Stimulated activated memory B cell treated with anti-CD40 and anti-IgM and Interleukin-4, amounts not matched to agents 10 μg/mL and 1 μg/mL and 100 μg/mL, for 72 hours (primary cell): Measurements from ENCODE around the gene BDH2.
A peak's percentile ranks its signal among the peaks of the same experiment; 100 is the strongest.

Source experiments
- ATAC-seq: fragments of 150-1000 bp; cut with Tn5 transposase; 2 replicates; pipeline ENCODE4 v1.10.0; 2021
- H3K27ac Mint-ChIP-seq: one replicate; pipeline ENCODE4 v1.8.0; 2022; ENCODE audit warnings: mild to moderate bottlenecking, mixed read lengths
- H3K27me3 Mint-ChIP-seq: one replicate; pipeline ENCODE4 v1.8.0; 2022; ENCODE audit warnings: mixed read lengths
- H3K36me3 Mint-ChIP-seq: one replicate; pipeline ENCODE4 v1.8.0; 2022; ENCODE audit warnings: mixed read lengths
- H3K4me1 Mint-ChIP-seq: one replicate; pipeline ENCODE4 v1.8.0; 2022; ENCODE audit warnings: mixed read lengths
- H3K4me3 Mint-ChIP-seq: one replicate; pipeline ENCODE4 v1.8.0; 2022; ENCODE audit warnings: mild to moderate bottlenecking, moderate library complexity, mixed read lengths
- H3K9me3 Mint-ChIP-seq: one replicate; pipeline ENCODE4 v1.8.0; 2022; ENCODE audit warnings: mixed read lengths

The BDH2 gene

GRCh38 chr4:103099691-103100392 lies at the start of gene BDH2:
BDH2 (minus strand) TSS chr4:103099834; CDS start chr4:103096254, 3,580 bp downstream.
- Mint-ChIP-seq H3K36me3 (no peaks in the 10 kb centered on the region), H3K27me3 (no peaks in the 10 kb centered on the region), H3K4me3 (peak within 1 kb of the TSS; percentile 80), H3K9me3 (no peaks in the 10 kb centered on the region), H3K27ac (peak within 1 kb of the TSS; percentile 87), H3K4me1 (peaks cover 15% of the 10 kb centered on the region)
- ATAC-seq: peak; percentile 96

- H3K36me3 Mint-ChIP-seq: peaks cover 4% of the 10 kb centered on the region
- H3K4me3 Mint-ChIP-seq: no peak overlapping the region
- H3K4me1 Mint-ChIP-seq: peaks cover 14% of the 10 kb centered on the region
- H3K27me3 Mint-ChIP-seq: no peaks in the 10 kb centered on the region
- H3K9me3 Mint-ChIP-seq: no peaks in the 10 kb centered on the region
- H3K27ac Mint-ChIP-seq: no peak overlapping the region
- no peak for ATAC-seq
Measured at GRCh38 chr4:103144926-103145325, 45.3 kb upstream of the BDH2 start.

GRCh38 chr4:103137446-103137827 lies 37.8 kb upstream of the BDH2 start:
- Mint-ChIP-seq H3K36me3 (peaks cover 5% of the 10 kb centered on the region), H3K27me3 (no peaks in the 10 kb centered on the region)

GRCh38 chr4:103136671-103137445 lies 37.2 kb upstream of the BDH2 start:
- H3K9me3 Mint-ChIP-seq: no peaks in the 10 kb centered on the region
- no peak overlapping the region for H3K4me3 Mint-ChIP-seq
- no peaks in the 10 kb centered on the region for H3K27me3 Mint-ChIP-seq
- peaks cover 4% of the 10 kb centered on the region for H3K4me1 Mint-ChIP-seq
- peaks cover 5% of the 10 kb centered on the region for H3K36me3 Mint-ChIP-seq
- H3K27ac Mint-ChIP-seq: no peak overlapping the region
- ATAC-seq: no peak

More at GRCh38 chr4:103137446-103137827, 37.8 kb upstream of the BDH2 start:
- no peak overlapping the region for H3K4me3 Mint-ChIP-seq
- no peak for ATAC-seq
- peaks cover 4% of the 10 kb centered on the region for H3K4me1 Mint-ChIP-seq
- H3K27ac Mint-ChIP-seq: no peak overlapping the region
- no peaks in the 10 kb centered on the region for H3K9me3 Mint-ChIP-seq

GRCh38 chr4:103129174-103129573 lies 29.5 kb upstream of the BDH2 start:
- Mint-ChIP-seq H3K36me3 (peaks cover 24% of the 10 kb centered on the region), H3K27me3 (no peaks in the 10 kb centered on the region), H3K27ac (no peak overlapping the region), H3K9me3 (peaks cover 13% of the 10 kb centered on the region), H3K4me1 (no peaks in the 10 kb centered on the region), H3K4me3 (no peak overlapping the region)
- ATAC-seq: no peak

- H3K27me3 Mint-ChIP-seq: no peaks in the 10 kb centered on the region
- H3K4me1 Mint-ChIP-seq: no peaks in the 10 kb centered on the region
- H3K36me3 Mint-ChIP-seq: peaks cover 24% of the 10 kb centered on the region
- H3K4me3 Mint-ChIP-seq: no peak overlapping the region
- H3K9me3 Mint-ChIP-seq: peaks cover 13% of the 10 kb centered on the region
- H3K27ac Mint-ChIP-seq: no peak overlapping the region
- no peak for ATAC-seq
Measured at GRCh38 chr4:103126126-103126525, 26.5 kb upstream of the BDH2 start.

GRCh38 chr4:103123114-103123513 lies 23.5 kb upstream of the BDH2 start:
- Mint-ChIP-seq H3K4me3 (no peak overlapping the region), H3K4me1 (no peaks in the 10 kb centered on the region), H3K36me3 (peaks cover 11% of the 10 kb centered on the region), H3K9me3 (peaks cover 9% of the 10 kb centered on the region), H3K27me3 (no peaks in the 10 kb centered on the region), H3K27ac (no peak overlapping the region)
- ATAC-seq: no peak

GRCh38 chr4:103118166-103118565 lies 18.5 kb upstream of the BDH2 start:
- ATAC-seq: no peak
- H3K9me3 Mint-ChIP-seq: no peaks in the 10 kb centered on the region
- no peak overlapping the region for H3K4me3 Mint-ChIP-seq
- H3K4me1 Mint-ChIP-seq: no peaks in the 10 kb centered on the region
- no peak overlapping the region for H3K27ac Mint-ChIP-seq
- H3K36me3 Mint-ChIP-seq: no peaks in the 10 kb centered on the region
- H3K27me3 Mint-ChIP-seq: no peaks in the 10 kb centered on the region

GRCh38 chr4:103111598-103111997 lies 12.0 kb upstream of the BDH2 start:
- H3K9me3 Mint-ChIP-seq: no peaks in the 10 kb centered on the region

GRCh38 chr4:103108542-103108941 lies 8.9 kb upstream of the BDH2 start:
- H3K4me3 Mint-ChIP-seq: no peak overlapping the region
- no peaks in the 10 kb centered on the region for H3K9me3 Mint-ChIP-seq
- H3K27me3 Mint-ChIP-seq: no peaks in the 10 kb centered on the region
- no peak for ATAC-seq
- H3K36me3 Mint-ChIP-seq: no peaks in the 10 kb centered on the region
- no peaks in the 10 kb centered on the region for H3K4me1 Mint-ChIP-seq
- no peak overlapping the region for H3K27ac Mint-ChIP-seq

More at GRCh38 chr4:103111598-103111997, 12.0 kb upstream of the BDH2 start:
- Mint-ChIP-seq H3K4me3 (no peak overlapping the region), H3K4me1 (no peaks in the 10 kb centered on the region), H3K36me3 (no peaks in the 10 kb centered on the region), H3K27ac (no peak overlapping the region), H3K27me3 (no peaks in the 10 kb centered on the region)
- no peak for ATAC-seq

- H3K36me3 Mint-ChIP-seq: no peaks in the 10 kb centered on the region
- H3K4me1 Mint-ChIP-seq: no peaks in the 10 kb centered on the region
- no peak for ATAC-seq
- no peaks in the 10 kb centered on the region for H3K9me3 Mint-ChIP-seq
- H3K27ac Mint-ChIP-seq: no peak overlapping the region
- H3K4me3 Mint-ChIP-seq: no peak overlapping the region
- no peaks in the 10 kb centered on the region for H3K27me3 Mint-ChIP-seq
Measured at GRCh38 chr4:103105558-103106356, 6.1 kb upstream of the BDH2 start.

- Mint-ChIP-seq H3K9me3 (no peaks in the 10 kb centered on the region), H3K27ac (no peak overlapping the region), H3K4me3 (no peak overlapping the region), H3K27me3 (no peaks in the 10 kb centered on the region), H3K4me1 (no peaks in the 10 kb centered on the region), H3K36me3 (no peaks in the 10 kb centered on the region)
- ATAC-seq: no peak
Measured at GRCh38 chr4:103104886-103105285, 5.3 kb upstream of the BDH2 start.

- ATAC-seq: no peak
- Mint-ChIP-seq H3K4me3 (no peak overlapping the region), H3K9me3 (no peaks in the 10 kb centered on the region), H3K4me1 (peaks cover 15% of the 10 kb centered on the region), H3K27ac (no peak overlapping the region), H3K36me3 (no peaks in the 10 kb centered on the region), H3K27me3 (no peaks in the 10 kb centered on the region)
Measured at GRCh38 chr4:103100691-103101090, 1.1 kb upstream of the BDH2 start.

GRCh38 chr4:103098756-103099440 lies 736 bp downstream of the BDH2 start:
- no peak for ATAC-seq
- Mint-ChIP-seq H3K9me3 (no peaks in the 10 kb centered on the region), H3K27me3 (no peaks in the 10 kb centered on the region), H3K4me1 (peaks cover 15% of the 10 kb centered on the region), H3K27ac (peak overlapping the region; percentile 87), H3K4me3 (peak overlapping the region; percentile 80), H3K36me3 (no peaks in the 10 kb centered on the region)

- Mint-ChIP-seq H3K4me3 (no peak overlapping the region), H3K36me3 (no peaks in the 10 kb centered on the region), H3K27me3 (no peaks in the 10 kb centered on the region), H3K27ac (no peak overlapping the region), H3K4me1 (peaks cover 15% of the 10 kb centered on the region), H3K9me3 (no peaks in the 10 kb centered on the region)
- no peak for ATAC-seq
Measured at GRCh38 chr4:103098341-103098740, 1.3 kb downstream of the BDH2 start.
